Measurements from ENCODE around the gene IL12RB2.

IL12RB2 gene

GRCh38 chr1:67342076-67342890, 34.6 kb downstream of the IL12RB2 start:
- no peak for ATAC-seq
- no peak for TF ChIP-seq ARNTL (CRISPR knock-in tag; IDR thresholded peaks at IDR 0.05; ENCODE audit: borderline replicate concordance, low read depth)
- TF ChIP-seq ESRRG (CRISPR knock-in tag; IDR thresholded peaks at IDR 0.05), result no peak
- no peak for TF ChIP-seq GLIS3 (CRISPR knock-in tag; IDR thresholded peaks at IDR 0.05)
- no peak for TF ChIP-seq ZC3H10 (CRISPR knock-in tag; IDR thresholded peaks at IDR 0.05)
- TF ChIP-seq TSHZ2 (CRISPR knock-in tag; IDR thresholded peaks at IDR 0.05), result no peak
- TF ChIP-seq, protein P1, sequence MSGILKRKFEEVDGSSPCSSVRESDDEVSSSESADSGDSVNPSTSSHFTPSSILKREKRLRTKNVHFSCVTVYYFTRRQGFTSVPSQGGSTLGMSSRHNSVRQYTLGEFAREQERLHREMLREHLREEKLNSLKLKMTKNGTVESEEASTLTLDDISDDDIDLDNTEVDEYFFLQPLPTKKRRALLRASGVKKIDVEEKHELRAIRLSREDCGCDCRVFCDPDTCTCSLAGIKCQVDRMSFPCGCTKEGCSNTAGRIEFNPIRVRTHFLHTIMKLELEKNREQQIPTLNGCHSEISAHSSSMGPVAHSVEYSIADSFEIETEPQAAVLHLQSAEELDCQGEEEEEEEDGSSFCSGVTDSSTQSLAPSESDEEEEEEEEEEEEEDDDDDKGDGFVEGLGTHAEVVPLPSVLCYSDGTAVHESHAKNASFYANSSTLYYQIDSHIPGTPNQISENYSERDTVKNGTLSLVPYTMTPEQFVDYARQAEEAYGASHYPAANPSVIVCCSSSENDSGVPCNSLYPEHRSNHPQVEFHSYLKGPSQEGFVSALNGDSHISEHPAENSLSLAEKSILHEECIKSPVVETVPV (CRISPR knock-in tag; IDR thresholded peaks at IDR 0.05), result no peak
- TF ChIP-seq ZNF565 (CRISPR knock-in tag; conservative IDR thresholded peaks at IDR 0.05; ENCODE audit: low read depth), result no peak
- no peak for TF ChIP-seq ZNF8 (CRISPR knock-in tag; IDR thresholded peaks at IDR 0.05)
- no peak for TF ChIP-seq CREB5 (CRISPR knock-in tag; IDR thresholded peaks at IDR 0.05; ENCODE audit: low read depth)
- TF ChIP-seq OSR1 (CRISPR knock-in tag; IDR thresholded peaks at IDR 0.05), result no peak
- no peak for TF ChIP-seq CSDC2 (CRISPR knock-in tag; IDR thresholded peaks at IDR 0.05)
- TF ChIP-seq RARB (CRISPR knock-in tag; IDR thresholded peaks at IDR 0.05), result no peak
- TF ChIP-seq TCF4 (CRISPR knock-in tag; IDR thresholded peaks at IDR 0.05; ENCODE audit: borderline replicate concordance), result no peak
- TF ChIP-seq BACH2 (CRISPR knock-in tag; IDR thresholded peaks at IDR 0.05; ENCODE audit: borderline replicate concordance), result no peak
- TF ChIP-seq SNAI2 (CRISPR knock-in tag; IDR thresholded peaks at IDR 0.05), result no peak

GRCh38 chr1:67345556-67345955, 37.9 kb downstream of the IL12RB2 start:
- TF ChIP-seq ZNF8 (CRISPR knock-in tag; IDR thresholded peaks at IDR 0.05), result no peak
- TF ChIP-seq ZNF70 (CRISPR knock-in tag; IDR thresholded peaks at IDR 0.05), result no peak
- TF ChIP-seq RARB (CRISPR knock-in tag; IDR thresholded peaks at IDR 0.05), result no peak
- no peak for ATAC-seq

- no peak for ATAC-seq
- no peak for TF ChIP-seq ARNTL (CRISPR knock-in tag; IDR thresholded peaks at IDR 0.05; ENCODE audit: borderline replicate concordance, low read depth)
- TF ChIP-seq POU6F1 (CRISPR knock-in tag; IDR thresholded peaks at IDR 0.05; ENCODE audit: borderline replicate concordance, low read depth), result no peak
- no peak for TF ChIP-seq TSHZ2 (CRISPR knock-in tag; IDR thresholded peaks at IDR 0.05)
- no peak for TF ChIP-seq ISL1 (CRISPR knock-in tag; IDR thresholded peaks at IDR 0.05)
- TF ChIP-seq TOX (CRISPR knock-in tag; IDR thresholded peaks at IDR 0.05; ENCODE audit: borderline replicate concordance), result no peak
- no peak for TF ChIP-seq ZFP30 (CRISPR knock-in tag; IDR thresholded peaks at IDR 0.05)
- TF ChIP-seq ZNF8 (CRISPR knock-in tag; IDR thresholded peaks at IDR 0.05), result no peak
- TF ChIP-seq RARB (CRISPR knock-in tag; IDR thresholded peaks at IDR 0.05), result no peak
- TF ChIP-seq OSR1 (CRISPR knock-in tag; IDR thresholded peaks at IDR 0.05), result no peak
- TF ChIP-seq SNAI2 (CRISPR knock-in tag; IDR thresholded peaks at IDR 0.05), result no peak
- TF ChIP-seq ZFP3 (CRISPR knock-in tag; IDR thresholded peaks at IDR 0.05), result no peak
- TF ChIP-seq, protein P1 (CRISPR knock-in tag; IDR thresholded peaks at IDR 0.05), result no peak
- TF ChIP-seq, protein P2, sequence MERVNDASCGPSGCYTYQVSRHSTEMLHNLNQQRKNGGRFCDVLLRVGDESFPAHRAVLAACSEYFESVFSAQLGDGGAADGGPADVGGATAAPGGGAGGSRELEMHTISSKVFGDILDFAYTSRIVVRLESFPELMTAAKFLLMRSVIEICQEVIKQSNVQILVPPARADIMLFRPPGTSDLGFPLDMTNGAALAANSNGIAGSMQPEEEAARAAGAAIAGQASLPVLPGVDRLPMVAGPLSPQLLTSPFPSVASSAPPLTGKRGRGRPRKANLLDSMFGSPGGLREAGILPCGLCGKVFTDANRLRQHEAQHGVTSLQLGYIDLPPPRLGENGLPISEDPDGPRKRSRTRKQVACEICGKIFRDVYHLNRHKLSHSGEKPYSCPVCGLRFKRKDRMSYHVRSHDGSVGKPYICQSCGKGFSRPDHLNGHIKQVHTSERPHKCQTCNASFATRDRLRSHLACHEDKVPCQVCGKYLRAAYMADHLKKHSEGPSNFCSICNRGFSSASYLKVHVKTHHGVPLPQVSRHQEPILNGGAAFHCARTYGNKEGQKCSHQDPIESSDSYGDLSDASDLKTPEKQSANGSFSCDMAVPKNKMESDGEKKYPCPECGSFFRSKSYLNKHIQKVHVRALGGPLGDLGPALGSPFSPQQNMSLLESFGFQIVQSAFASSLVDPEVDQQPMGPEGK (CRISPR knock-in tag; IDR thresholded peaks at IDR 0.05; ENCODE audit: borderline replicate concordance), result no peak
- no peak for TF ChIP-seq TCF4 (CRISPR knock-in tag; IDR thresholded peaks at IDR 0.05; ENCODE audit: borderline replicate concordance)
Measured at GRCh38 chr1:67346982-67347381, 39.3 kb downstream of the IL12RB2 start.

Data from SK-N-SH treated with all-trans-retinoic acid at 6 μM for 48 hours (cell line).